GM23248 (cell line): ENCODE results near the gene ZSWIM9.

ENCODE experiments used
- EZH2 ChIP-seq: fragments of 200-600 bp; sonication (generic); IDR thresholded peaks from 2 replicates; pipeline ENCODE4 v1.6.1; 2018; ENCODE audit warnings: antibody characterized with exemption, mild to moderate bottlenecking; ENCODE audit not compliant: insufficient read depth, poor library complexity, severe bottlenecking
- EZH2phosphoT487 ChIP-seq: fragments of 200-600 bp; sonication (generic); IDR thresholded peaks from 2 replicates; pipeline ENCODE4 v1.6.1; 2018; ENCODE audit warnings: antibody characterized with exemption, moderate library complexity, mild to moderate bottlenecking, low read depth; ENCODE audit not compliant: insufficient read depth

DNA sequence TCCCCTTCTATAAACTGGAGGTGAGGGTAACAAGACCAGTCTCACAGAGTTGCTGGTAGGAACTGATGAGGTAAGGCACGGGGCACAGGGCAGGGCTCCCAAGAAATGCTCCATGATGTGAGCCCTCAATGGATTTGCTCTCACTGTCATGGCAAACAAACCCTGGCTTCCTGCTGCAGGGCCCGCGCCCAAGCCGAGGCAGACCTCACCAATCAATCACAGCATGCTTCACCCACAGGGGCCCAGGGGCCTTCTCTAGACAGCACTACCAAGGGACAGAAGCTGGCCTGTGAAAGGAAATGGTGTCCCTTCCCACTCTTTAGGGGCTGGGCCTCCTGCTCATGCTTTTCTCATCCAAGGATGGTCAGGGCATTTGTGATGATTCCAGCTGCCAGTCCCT is 33.9 kb upstream of the ZSWIM9 start:
- TF ChIP-seq EZH2 (no peak), EZH2phosphoT487 (no peak)
